AG04449 (cell line): Measurements from ENCODE around the gene RAB3B.

Experiments used
- CTCF ChIA-PET: fragments of 350-600 bp; formaldehyde crosslinking; extraction: SDS; loops from one replicate; lab custom pipeline; 2021; ENCODE audit warnings: antibody characterized with exemption; lab: Yijun Ruan, JAX
- POLR2A ChIA-PET: fragments of 400-600, 350-600 bp; formaldehyde crosslinking; extraction: SDS; loops from one replicate; lab custom pipeline; 2020; ENCODE audit warnings: antibody characterized with exemption, inconsistent platforms; lab: Yijun Ruan, JAX
- DNase-seq: peaks from one replicate; pipeline ENCODE4 v3.0.0-alpha.2; 2010; ENCODE audit warnings: low read depth, low spot score
- H3K4me3 ChIP-seq: 2 replicates; pipeline ENCODE4 v1.5.1; 2011; ENCODE audit warnings: low read depth, mild to moderate bottlenecking, control low read depth, low read length
- TF ChIP-seq, protein P1 (sequence below): IDR thresholded peaks from one replicate; pipeline ENCODE4 v1.5.1; 2011; ENCODE audit warnings: mild to moderate bottlenecking, moderate library complexity, low read length, control low read depth, inconsistent platforms; ENCODE audit not compliant: insufficient read depth; ENCODE audit errors: missing control alignments

RAB3B gene

DNA sequence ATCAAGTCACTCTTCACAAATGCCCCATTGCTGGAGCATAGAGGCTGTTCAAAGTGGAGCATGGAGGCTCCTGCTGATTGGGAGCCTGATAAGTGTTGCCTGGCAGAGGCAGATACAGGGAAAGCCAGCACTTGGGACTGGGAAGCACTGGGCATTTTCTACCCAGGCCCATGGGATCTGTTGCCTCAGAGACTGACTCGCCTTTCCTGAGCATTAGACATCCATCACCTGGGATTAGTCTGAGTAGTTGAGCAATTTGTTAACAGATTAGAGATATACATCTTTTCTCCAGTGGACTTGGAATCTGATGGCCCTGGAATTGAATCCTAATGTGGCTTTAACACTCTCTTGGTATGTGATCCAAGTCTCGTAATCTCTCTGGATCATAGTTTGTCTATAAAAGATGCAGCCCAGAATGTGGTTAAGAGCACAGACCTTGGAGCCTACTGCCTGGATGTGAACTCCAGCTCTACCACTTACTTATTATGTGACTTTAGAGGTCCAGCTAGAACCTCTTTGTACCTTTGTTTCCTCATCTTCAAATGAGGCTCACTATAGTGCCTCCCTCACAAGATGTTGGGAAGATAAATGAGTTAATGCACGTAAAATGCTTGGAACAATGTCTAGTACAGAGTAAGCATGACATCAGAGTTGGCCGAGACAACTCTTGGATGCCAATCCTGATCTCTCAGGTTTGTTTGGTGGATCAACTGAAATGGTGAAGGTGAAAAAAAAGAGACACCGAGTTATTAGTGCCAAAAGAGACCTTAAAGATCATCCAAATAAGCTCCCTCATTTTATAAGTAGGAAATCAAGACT lies 73.7 kb downstream of the RAB3B start:
- POLR2A ChIA-PET, result no interaction called here
- CTCF ChIA-PET, result interaction anchor here (1.0 to 1.3 kb wide), 3 partner anchors 9 to 29 kb away, joined by 3 to 5 read pairs (median 4); no protein-coding TSS in a partner anchor
- H3K4me3 ChIP-seq, result no peak overlapping the region
- TF ChIP-seq, protein P1, sequence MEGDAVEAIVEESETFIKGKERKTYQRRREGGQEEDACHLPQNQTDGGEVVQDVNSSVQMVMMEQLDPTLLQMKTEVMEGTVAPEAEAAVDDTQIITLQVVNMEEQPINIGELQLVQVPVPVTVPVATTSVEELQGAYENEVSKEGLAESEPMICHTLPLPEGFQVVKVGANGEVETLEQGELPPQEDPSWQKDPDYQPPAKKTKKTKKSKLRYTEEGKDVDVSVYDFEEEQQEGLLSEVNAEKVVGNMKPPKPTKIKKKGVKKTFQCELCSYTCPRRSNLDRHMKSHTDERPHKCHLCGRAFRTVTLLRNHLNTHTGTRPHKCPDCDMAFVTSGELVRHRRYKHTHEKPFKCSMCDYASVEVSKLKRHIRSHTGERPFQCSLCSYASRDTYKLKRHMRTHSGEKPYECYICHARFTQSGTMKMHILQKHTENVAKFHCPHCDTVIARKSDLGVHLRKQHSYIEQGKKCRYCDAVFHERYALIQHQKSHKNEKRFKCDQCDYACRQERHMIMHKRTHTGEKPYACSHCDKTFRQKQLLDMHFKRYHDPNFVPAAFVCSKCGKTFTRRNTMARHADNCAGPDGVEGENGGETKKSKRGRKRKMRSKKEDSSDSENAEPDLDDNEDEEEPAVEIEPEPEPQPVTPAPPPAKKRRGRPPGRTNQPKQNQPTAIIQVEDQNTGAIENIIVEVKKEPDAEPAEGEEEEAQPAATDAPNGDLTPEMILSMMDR, result no peak
- DNase-seq, result no peak

DNA sequence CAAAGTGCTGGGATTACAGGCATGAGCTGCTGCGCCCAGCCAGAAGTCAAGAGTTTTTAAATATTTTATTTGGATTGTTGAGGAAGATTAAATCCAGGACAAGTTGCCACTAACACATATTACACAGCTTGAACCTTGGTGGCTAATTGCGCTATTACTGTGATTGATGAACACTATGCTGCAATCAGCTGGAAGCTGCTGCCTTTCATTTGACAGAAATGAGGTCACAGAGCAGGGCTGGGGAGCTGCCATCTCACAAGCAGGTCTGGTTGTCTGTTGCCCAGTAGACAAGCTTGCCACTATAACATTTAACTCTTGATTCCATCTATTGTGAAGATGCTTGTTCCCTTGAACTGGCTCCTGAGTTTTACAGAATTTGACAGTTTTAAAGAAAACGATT lies 74.5 kb downstream of the RAB3B start:
- TF ChIP-seq, protein P1, result no peak
- ChIA-PET POLR2A (interaction anchor here (0.9 kb wide), 1 partner anchor 18 kb away, joined by 3 read pairs; no protein-coding TSS in a partner anchor), CTCF (no interaction called here)
- no peak overlapping the region for H3K4me3 ChIP-seq
- no peak for DNase-seq

DNA sequence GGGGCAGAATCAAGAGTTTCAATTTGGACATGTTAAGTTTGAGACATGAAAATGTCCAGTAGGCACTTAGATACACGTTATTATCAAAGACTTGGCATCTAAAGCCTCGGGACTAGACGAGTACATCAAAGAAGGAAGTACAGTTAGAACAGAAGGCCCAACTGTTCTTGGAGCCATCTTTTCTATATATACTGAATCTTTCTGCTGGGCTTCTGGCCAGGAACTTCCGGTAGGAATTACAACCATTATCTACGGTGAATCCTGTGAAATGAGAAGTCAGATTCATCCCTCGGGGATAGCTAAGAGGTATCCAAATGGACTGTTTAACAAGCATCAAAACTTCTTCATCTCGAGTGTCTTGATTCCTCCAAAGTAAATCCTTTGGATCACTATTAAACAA lies 77.6 kb downstream of the RAB3B start:
- DNase-seq, result no peak
- ChIA-PET POLR2A (no interaction called here), CTCF (interaction anchor here (2.2 to 5.4 kb wide), 2 partner anchors 12 to 16 kb away, joined by 5 to 30 read pairs; no protein-coding TSS in a partner anchor)
- TF ChIP-seq, protein P1, result no peak
- no peak overlapping the region for H3K4me3 ChIP-seq

DNA sequence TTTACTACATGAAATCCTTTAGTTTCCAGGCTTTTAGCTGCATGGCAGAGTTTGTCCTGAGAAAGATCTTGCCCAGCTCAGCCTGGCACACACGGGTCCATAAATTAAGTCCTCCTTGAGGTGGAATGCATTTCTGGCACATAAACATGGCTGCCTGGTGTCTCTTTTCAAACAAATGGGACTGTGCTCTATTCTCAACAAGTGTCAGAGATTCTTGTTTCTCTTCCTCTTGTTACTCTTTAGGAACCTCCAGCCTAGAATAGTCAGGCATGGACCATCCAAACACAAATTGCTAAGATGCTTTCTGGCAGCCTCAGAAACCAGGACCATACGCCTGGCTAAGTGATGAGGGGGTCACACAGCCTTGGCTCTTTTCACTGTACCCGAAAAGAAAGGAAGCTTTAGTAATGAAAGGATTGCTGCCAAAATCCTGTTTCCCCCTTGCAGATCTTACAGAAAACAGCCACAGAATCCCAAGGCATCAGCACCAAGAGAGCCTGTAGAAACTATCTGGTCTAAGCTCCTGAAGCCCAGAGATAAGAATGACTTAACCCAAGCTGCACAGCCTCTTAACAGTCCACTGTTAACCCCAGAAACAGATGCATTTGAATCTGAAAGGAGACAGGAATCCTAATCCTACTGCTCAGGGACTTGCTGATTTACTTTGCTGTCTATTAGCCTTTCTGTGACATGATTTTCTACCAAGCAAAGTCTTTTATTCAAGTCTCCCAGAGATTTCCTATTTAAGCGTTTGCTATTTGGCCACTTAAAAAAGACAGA lies 80.1 kb downstream of the RAB3B start:
- ChIA-PET CTCF (interaction anchor here (1.9 to 5.4 kb wide), 2 partner anchors 12 to 14 kb away, joined by 7 to 30 read pairs; no protein-coding TSS in a partner anchor), POLR2A (no interaction called here)
- no peak overlapping the region for H3K4me3 ChIP-seq
- TF ChIP-seq, protein P1, result no peak
- no peak for DNase-seq

DNA sequence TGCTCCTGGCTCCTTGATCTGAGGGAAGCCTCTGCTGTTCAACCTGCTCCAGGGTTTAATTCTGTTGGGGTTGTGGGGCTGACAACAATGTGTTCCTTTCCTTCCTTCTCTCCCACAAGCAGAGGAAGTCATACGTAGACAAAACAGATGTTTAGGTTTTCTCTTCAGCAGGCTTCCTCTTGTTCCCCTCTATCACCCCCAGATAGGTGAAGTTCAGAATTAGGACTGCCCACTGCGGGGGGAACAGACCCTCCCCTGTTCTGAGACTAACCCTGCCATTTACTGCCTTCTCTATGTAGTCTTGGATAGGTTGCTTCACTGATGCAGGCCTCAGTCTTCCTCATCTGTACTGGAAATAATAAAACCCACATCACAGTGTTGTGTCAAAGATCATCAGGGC lies 82.0 kb downstream of the RAB3B start:
- no peak overlapping the region for H3K4me3 ChIP-seq
- ChIA-PET POLR2A (no interaction called here), CTCF (interaction anchor here (4.6 kb wide), 1 partner anchor 11 kb away, joined by 35 read pairs; no protein-coding TSS in a partner anchor)
- DNase-seq, result no peak
- TF ChIP-seq, protein P1, result no peak
